Type B pancreatic cell (in vitro differentiated cells): Measurements from ENCODE around the gene RABL6. TPM values are rescaled to one million over a fixed set of nuclear protein-coding genes. Genes with fewer than 3 reads are reported as not detected.
A peak's percentile ranks its signal among the peaks of the same experiment; 100 is the strongest.
"Not testable (repeated sequence)": the region's sequence is repeated elsewhere in the genome, so short reads cannot be mapped to it uniquely, and the experiment has no call there.

Experiments
- DNase-seq: peaks from one replicate; pipeline ENCODE4 v3.0.0; 2021; ENCODE audit warnings: mixed read lengths; ENCODE audit not compliant: unreplicated experiment; ENCODE audit errors: extremely low spot score
- H3K27ac Mint-ChIP-seq: 2 replicates; pipeline ENCODE4 v1.8.0; 2021; ENCODE audit warnings: mild to moderate bottlenecking, mixed read lengths
- H3K27me3 Mint-ChIP-seq: 2 replicates; pipeline ENCODE4 v1.8.0; 2021; ENCODE audit warnings: mixed read lengths
- H3K36me3 Mint-ChIP-seq: 2 replicates; pipeline ENCODE4 v1.8.0; 2021; ENCODE audit warnings: mixed read lengths
- H3K4me1 Mint-ChIP-seq: one replicate; pipeline ENCODE4 v1.8.0; 2021; ENCODE audit warnings: mixed read lengths; ENCODE audit not compliant: unreplicated experiment
- H3K4me3 Mint-ChIP-seq: 2 replicates; pipeline ENCODE4 v1.8.0; 2021; ENCODE audit warnings: mild to moderate bottlenecking, mixed read lengths
- H3K9me3 Mint-ChIP-seq: 2 replicates; pipeline ENCODE4 v1.8.0; 2021; ENCODE audit warnings: mixed read lengths
- total RNA-seq: library from RNA; stranded (reverse); gene quantifications from 2 replicates; pipeline ENCODE4 v1.2.1, GENCODE V29; 2021; ENCODE audit warnings: low replicate concordance
- TF ChIP-seq, protein P1 (sequence below): fragments of 200-600 bp; sonication (generic); conservative IDR thresholded peaks from 2 replicates; pipeline ENCODE4 v1.5.0; 2021; ENCODE audit warnings: antibody characterized with exemption, mild to moderate bottlenecking

RABL6 gene
- total RNA-seq, 1 donor from 2014 or later = 112 TPM

GRCh38 chr9:136835162-136835931, 27.6 kb downstream of the RABL6 start:
- Mint-ChIP-seq H3K4me3 (no peak overlapping the region), H3K27ac (no peak overlapping the region), H3K27me3 (no peaks in the 10 kb centered on the region), H3K36me3 (no peaks in the 10 kb centered on the region), H3K9me3 (no peaks in the 10 kb centered on the region), H3K4me1 (peaks cover 6% of the 10 kb centered on the region)
- DNase-seq = no peak
- TF ChIP-seq, protein P1, sequence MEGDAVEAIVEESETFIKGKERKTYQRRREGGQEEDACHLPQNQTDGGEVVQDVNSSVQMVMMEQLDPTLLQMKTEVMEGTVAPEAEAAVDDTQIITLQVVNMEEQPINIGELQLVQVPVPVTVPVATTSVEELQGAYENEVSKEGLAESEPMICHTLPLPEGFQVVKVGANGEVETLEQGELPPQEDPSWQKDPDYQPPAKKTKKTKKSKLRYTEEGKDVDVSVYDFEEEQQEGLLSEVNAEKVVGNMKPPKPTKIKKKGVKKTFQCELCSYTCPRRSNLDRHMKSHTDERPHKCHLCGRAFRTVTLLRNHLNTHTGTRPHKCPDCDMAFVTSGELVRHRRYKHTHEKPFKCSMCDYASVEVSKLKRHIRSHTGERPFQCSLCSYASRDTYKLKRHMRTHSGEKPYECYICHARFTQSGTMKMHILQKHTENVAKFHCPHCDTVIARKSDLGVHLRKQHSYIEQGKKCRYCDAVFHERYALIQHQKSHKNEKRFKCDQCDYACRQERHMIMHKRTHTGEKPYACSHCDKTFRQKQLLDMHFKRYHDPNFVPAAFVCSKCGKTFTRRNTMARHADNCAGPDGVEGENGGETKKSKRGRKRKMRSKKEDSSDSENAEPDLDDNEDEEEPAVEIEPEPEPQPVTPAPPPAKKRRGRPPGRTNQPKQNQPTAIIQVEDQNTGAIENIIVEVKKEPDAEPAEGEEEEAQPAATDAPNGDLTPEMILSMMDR = no peak

DNA sequence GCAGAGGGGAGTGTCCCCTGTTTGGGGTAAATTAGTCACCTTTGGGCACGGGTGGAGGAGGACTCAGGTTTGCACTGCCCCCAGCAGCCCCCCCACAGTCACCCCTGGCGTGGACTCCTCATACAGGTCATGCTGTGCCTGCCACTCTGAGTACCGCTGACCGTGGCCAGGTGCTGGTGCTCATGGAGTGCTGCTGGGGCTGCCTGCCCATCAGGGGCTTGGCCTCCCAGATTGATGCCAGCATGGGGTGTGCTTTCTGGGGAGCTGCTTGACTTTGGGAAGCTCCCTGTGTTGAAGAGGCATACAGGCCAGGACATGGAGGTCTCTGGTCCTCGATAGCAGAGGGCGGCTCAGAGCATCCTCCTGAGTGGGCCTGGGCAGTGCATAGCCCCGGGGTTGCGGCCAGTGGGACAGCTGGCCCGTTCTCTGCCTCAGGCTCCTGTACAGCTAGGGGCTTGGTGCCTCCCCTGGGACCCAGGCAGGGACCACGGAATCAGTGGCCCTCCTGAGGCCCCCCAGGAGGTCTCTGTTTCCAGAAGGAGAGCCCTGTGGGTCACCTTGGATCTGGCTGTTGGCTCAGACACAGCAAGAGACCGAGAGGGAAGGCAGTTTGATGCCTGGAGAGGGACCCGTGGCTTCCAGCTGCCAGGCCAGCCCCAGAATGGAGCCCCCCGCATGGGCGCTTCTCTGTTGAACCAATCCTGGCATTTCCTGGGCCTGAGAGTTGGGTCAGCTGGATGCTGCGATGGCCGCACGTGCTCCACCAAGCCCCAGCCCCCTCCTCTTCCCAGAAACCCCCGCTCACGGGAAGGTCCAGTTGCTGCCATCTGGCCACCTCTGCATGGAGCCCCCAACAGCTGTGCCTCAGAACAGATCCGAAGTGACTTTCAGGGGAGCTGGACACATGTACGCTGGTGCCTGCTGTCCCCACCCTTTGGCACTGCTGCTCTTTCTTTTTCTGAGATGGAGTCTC, 28.5 kb downstream of the RABL6 start:
- Mint-ChIP-seq H3K4me3 (no peak overlapping the region), H3K27me3 (no peaks in the 10 kb centered on the region), H3K9me3 (no peaks in the 10 kb centered on the region), H3K27ac (no peak overlapping the region), H3K36me3 (no peaks in the 10 kb centered on the region), H3K4me1 (peaks cover 6% of the 10 kb centered on the region)
- TF ChIP-seq, protein P1 = no peak
- DNase-seq = no peak

DNA sequence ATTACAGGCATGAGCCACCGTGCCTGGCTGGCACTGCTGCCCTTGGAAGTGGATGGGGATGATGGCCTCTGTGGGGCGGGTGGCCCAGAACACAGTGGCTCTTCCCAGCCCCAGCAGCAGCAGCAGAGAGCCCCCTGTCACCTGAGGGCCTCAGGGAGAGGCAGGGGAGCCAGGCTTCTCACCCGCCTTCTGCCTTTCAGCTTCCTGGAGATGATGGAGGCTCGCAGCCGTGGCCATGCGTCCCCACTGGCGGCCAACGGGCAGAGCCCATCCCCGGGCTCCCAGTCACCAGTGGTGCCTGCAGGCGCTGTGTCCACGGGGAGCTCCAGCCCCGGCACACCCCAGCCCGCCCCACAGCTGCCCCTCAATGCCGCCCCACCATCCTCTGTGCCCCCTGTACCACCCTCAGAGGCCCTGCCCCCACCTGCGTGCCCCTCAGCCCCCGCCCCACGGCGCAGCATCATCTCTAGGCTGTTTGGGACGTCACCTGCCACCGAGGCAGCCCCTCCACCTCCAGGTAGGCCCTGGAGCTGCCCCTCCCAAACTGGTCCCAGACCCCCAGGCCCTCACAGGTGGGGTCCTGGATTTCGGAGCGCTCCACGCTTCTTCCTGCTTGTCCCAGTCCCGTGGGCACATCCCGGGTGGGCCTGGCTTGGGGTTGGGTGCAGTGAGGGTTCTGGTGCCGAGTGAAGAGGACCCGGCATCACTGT, 29.6 kb downstream of the RABL6 start:
- Mint-ChIP-seq H3K4me1 (peaks cover 6% of the 10 kb centered on the region), H3K27me3 (no peaks in the 10 kb centered on the region), H3K36me3 (no peaks in the 10 kb centered on the region), H3K9me3 (no peaks in the 10 kb centered on the region), H3K4me3 (no peak overlapping the region), H3K27ac (no peak overlapping the region)
- TF ChIP-seq, protein P1 = no peak
- DNase-seq = no peak

- not testable (repeated sequence) for H3K9me3 Mint-ChIP-seq, H3K4me1 Mint-ChIP-seq, H3K4me3 Mint-ChIP-seq, H3K27ac Mint-ChIP-seq, DNase-seq, H3K36me3 Mint-ChIP-seq, H3K27me3 Mint-ChIP-seq
These were observed 30.1 kb downstream of the RABL6 start for GRCh38 chr9:136837856-136838277.

- peak overlapping the region; percentile 25 for H3K4me3 Mint-ChIP-seq
- H3K27me3 Mint-ChIP-seq = no peaks in the 10 kb centered on the region
- H3K9me3 Mint-ChIP-seq = no peaks in the 10 kb centered on the region
- H3K4me1 Mint-ChIP-seq = peaks cover 6% of the 10 kb centered on the region
- no peak for DNase-seq
- TF ChIP-seq, protein P1 = no peak
- H3K36me3 Mint-ChIP-seq = no peaks in the 10 kb centered on the region
- peak overlapping the region; percentile 36 for H3K27ac Mint-ChIP-seq
These were observed 30.8 kb downstream of the RABL6 start for GRCh38 chr9:136838314-136839228.
